HG03103 (cell line): ENCODE measurements around the gene SCYGR6.

Experiments
- ATAC-seq: cut with Tn5 transposase; IDR thresholded peaks from one replicate; pipeline ENCODE4 v1.9.1; 2021; ENCODE audit warnings: low read depth; ENCODE audit not compliant: unreplicated experiment

Gene SCYGR6

DNA sequence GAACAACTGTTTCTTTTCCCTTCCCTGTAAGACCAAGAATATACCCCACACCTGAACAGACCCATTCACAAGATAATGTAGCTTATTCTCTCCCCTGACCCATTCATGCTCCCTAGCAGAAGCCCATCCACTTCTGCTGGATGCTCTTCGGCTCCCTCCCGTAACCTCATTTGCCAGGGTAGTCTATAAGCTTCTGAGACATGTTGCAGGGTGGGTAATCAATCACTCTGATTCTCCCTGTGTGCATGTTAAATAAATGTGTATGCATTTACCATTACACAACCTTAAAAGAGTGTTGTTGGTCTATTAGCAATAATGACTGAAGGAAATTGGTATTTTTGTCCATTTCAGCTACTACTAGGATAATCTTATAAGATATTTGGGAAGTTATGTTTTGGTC is 8.1 kb downstream of the SCYGR6 start:
- no peak for ATAC-seq

DNA sequence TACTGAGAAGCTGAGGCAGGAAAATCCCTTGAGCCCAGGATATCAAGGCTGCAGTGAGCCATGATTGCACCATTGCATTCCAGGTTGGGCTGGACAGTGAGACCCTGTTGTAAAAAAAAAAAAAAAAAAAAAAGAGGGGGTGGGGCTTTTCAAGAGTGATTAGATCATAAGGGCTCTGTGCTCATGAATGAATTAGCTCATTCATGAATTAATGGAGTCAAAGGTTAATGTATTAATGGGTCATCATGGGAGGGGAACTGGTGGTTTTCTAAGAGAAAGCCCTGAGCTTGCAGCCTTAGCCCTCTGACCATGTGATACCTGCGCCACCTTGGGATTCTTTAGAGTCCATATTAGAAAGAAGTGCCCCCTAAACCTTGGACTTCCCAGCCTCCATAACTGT is 11.3 kb downstream of the SCYGR6 start:
- no peak for ATAC-seq

DNA sequence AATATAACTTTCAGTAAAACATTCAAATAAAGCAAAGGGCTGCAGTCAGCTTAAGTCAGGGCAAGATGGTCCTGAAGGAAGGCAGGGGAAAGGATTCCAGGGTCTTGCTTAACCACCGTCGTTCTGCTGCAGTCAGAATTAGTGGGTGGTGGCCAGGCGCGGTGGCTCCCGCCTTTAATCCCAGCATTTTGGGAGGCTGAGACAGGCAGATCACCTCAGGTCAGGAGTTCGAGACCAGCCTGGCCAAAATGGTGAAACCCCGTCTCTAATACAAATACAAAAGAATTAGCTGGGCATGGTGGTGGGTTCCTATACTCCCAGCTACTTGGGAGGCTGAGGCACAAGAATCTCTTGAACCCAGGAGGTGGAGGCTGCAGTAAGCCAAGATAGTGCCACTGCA is 13.6 kb downstream of the SCYGR6 start:
- ATAC-seq: no peak

DNA sequence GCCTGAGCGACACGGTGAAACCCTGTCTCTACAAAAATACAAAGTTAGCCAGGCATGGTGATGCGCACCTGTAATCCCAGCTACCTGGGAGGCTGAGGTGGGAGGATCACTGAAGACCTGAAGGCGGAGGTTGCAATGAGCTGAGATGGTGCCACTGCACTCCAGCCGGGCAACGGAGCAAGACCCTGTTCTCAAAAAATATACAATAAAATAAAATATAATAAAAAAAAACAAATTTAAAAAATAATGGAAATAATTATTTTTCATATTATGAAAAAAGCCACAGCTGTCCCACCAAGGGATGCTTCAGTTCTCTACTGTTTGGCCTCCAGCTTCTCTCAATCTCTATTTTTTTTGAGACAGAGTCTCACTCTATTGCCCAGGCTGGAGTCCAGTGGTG is 17.2 kb downstream of the SCYGR6 start:
- no peak for ATAC-seq

DNA sequence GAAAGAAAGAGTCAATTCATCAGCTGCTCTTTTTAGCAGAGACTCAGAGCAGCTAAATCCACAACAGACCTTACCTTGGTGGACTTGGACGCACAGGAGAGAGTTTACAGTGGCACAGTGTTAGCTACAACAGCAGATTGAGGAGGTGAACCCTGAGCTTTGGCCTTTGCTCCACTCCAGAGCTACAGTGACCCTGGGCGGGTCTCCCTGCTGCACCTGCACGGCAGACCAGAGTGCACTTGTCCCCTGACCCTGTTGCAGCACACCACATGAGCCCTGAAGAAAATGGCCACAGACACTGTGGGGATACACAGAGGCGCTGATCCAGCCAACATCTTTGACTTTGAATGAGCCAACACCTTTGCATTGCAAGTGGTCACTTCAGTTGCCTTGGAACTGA is 17.7 kb downstream of the SCYGR6 start:
- ATAC-seq: no peak

DNA sequence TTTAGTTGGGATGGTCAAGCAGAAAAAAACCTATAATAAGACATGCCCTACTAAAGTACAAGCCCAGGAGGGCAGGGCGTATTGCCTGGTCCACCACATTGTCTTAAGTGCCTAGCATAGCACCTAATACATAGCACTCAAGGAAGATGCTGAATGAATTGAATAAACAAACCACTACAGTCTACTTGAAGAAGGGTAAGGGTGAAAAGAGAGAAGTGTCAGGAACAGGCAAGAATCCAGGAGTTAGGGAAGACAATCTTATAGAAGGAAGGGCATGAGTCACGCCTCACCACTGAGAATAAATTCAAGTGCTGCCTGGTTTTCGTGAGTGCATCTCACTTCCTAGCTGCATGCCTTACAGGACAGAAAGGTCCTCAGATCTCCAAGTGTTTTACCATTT is 20.6 kb downstream of the SCYGR6 start:
- ATAC-seq: no peak

DNA sequence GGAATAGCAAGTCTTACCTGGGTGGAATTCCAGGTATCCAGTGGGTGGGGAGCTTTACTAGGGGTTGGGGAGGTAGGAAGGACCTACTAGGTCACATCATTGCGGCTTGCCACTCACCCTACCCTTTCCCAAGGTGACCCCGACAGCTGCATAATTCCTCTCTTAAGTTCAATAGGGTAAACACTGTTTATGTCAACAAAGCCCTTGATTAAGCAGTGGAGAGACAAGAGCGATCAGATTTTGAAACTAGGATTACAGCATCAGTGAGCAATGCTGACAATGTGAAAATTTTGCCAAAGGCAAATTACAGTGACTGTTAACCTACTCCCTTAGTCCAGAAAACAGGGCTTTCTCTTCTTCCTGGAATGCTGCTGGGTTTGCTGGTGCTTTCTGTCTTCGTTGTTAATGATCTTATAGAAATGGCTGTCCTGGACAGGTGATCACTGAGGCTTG is 21.3 kb downstream of the SCYGR6 start:
- no peak for ATAC-seq

DNA sequence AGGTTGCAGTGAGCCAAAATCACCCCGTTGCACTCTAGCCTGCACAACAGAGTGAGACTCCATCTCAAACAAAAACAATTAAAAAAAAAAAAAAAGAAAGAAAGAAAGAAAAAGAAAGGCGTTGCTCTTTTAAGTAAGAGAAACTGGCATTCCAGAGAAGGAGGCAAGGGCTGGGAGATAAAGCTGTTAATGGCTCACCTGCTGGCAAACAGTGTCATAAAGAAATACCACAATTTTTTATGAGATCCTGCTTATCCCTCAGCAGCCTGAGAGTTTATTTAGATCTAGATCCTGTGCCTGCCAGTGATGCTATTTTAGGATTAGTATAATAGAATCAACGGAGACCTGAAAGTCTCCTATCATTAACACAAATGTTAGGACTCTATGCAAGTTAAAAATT is 23.0 kb downstream of the SCYGR6 start:
- ATAC-seq: no peak

DNA sequence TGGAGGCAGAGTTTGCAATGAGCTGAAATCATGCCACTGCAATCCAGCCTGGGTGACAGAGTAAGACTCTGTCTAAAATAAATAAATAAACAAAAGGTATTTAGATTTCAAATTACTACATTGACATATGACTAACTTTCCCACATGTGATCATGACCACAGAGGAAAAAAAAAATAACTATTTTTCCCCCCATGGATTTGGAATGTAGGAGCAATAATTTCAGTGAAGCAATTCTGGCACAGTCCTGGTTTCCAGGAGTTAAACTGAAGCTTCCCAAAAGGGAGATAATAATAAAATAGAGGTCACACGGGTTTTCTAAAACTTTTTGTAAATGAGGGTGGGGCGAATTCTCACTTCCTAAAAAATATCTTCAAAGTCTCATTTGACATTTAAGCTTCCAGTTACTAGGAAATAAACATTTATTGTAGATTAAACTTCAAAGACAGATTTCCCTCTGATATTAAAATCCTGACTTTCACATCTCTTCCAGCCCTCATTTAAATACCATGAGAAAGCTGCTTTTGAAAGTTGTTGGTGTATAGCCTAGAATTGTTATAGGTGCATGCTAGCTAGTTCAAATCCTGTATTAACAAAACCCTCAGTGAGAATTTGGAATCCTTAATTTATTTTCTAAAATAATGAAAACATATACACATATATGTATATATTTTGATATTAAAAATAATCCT is 27.4 kb downstream of the SCYGR6 start:
- ATAC-seq: no peak

DNA sequence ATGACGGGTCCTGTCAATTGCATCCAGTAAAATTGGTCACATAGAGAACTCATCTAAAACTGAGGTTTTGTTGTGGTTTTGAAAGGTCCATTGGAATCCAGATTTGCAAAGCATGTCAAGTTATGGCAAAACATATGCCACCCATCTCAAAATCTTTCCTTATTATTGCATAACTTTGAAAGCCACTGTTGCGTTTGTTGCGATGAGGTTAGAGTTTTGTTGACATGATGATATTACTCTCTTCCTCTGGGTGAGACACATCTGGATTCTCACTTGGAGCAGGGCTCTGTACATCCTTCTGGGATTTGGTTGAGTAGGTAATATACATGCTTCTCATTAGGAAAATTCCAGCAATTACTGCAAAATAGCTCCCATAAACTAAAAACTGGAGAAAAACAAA is 37.4 kb downstream of the SCYGR6 start:
- ATAC-seq: no peak

DNA sequence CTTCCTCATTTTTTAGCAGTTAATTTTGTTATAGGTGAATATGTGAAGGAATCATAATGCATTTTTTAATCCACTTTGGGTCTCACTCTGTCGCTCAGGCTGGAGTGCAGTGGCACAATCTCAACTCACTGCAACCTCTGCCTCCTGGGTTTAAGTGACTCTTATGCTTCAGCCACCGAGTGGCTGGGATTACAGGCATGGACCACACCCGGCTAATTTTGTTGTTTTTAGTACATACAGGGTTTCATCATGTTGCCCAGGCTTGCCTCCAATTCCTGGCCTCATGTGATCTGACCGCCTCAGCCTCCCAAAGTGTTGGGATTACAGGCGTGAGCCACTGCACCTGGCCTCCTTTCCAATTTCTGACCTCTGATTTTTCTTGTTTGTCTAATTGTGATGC is 40.3 kb downstream of the SCYGR6 start:
- no peak for ATAC-seq

DNA sequence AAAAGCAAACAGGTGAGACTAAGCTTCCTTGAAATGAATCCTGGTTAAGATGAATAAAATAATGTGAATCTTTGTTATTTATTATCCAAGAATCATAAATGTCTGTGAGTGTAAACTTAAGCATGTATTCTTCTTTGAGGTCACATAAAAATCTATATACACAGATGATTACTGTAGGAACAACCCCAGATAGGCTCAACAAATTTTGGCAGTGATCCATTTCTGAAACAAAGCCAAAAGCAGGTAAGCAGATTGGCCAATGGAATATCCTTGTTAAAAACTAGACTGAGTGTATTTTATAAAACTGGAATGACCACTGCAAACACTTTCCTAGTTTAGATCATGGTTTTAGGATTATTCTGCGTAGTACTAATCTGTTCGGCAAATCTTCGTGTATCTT is 46.6 kb downstream of the SCYGR6 start:
- no peak for ATAC-seq

DNA sequence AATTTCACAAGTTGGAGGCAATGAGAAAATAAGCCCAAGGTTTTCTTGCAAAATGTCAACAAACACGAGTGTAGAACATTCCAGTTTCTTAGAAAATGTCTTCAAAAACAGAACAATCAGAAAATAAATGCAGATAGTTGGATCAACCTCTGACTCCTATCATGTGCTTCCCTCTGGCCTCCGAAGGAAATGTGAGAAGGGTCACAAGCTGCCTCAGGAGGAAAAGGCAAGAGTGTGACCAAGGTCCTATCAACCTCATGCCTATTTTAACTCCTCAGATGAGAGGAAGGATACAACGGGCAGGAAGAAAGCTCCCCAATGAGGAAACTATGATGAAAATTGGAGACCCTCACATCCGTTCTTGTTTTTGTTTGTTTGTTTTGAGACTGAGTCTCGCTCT is 50.1 kb downstream of the SCYGR6 start:
- no peak for ATAC-seq
